Measurements from ENCODE around the gene ARSK.

The ARSK gene

DNA sequence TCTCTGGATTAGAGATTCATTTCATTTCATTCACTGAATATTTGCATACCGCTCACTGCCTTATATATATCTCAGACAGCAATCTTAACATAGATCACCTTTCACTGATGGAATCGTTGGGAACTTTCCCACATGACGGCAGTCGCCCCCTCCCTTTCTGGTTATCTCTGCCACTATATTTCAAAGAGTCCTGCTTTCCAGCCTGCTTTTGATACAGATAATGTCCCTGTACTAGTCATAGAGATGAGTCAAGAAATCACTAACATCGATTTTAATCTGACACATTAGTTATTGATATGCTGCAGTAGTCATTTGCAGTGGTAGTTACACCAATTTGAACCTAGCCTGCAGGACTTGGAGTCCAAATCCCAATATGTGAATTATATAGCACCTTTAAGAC lies 8.5 kb downstream of the ARSK start:
- H3K36me3 ChIP-seq (ENCODE audit: control insufficient read depth, insufficient read depth, low read length), result peaks cover 13% of the 10 kb centered on the region
- H3K4me3 ChIP-seq (ENCODE audit: extremely low read depth, insufficient read depth, low read length, poor library complexity, severe bottlenecking), result no peak overlapping the region
- 90 to 100% methylated on average over 1 to 2 of the region's 5 CpGs for WGBS, 2 experiments (ENCODE audit: insufficient coverage in 2 of 2)
- no peaks in the 10 kb centered on the region for H3K4me1 ChIP-seq (ENCODE audit: control insufficient read depth, insufficient read depth, low read length, poor library complexity, severe bottlenecking)
- no peaks in the 10 kb centered on the region for H3K9me3 ChIP-seq (ENCODE audit: control insufficient read depth, low read length)
- no peak overlapping the region for H3K27ac ChIP-seq (ENCODE audit: low read depth, low read length, severe bottlenecking)

DNA sequence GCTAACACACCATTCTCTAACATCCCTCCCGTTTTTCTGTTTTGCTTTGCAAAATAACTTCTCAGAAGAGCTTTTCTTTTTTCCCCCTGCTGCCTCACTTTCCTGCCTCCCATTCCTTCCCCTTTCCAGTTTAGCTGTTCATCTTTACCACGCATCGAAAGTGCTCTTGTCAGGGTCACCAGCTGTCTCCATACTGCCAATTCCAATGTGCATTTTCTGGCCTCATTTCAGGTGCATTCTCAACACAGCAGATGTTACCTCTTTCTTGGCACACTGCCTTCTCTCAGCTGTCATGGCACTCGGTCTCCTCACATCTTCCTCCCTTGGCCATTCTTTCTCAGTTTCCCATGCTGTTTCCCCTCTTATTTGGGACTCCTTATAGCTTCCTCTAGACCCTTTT lies 9.5 kb downstream of the ARSK start:
- 89 to 91% methylated on average over 4 of the region's 4 CpGs for WGBS, 2 experiments (ENCODE audit: insufficient coverage in 2 of 2)
- Histone ChIP-seq H3K4me1 (ENCODE audit: control insufficient read depth, insufficient read depth, low read length, poor library complexity, severe bottlenecking) (no peaks in the 10 kb centered on the region), H3K9me3 (ENCODE audit: control insufficient read depth, low read length) (no peaks in the 10 kb centered on the region), H3K27ac (ENCODE audit: low read depth, low read length, severe bottlenecking) (no peak overlapping the region), H3K36me3 (ENCODE audit: control insufficient read depth, insufficient read depth, low read length) (peaks cover 17% of the 10 kb centered on the region), H3K4me3 (ENCODE audit: extremely low read depth, insufficient read depth, low read length, poor library complexity, severe bottlenecking) (no peak overlapping the region)

DNA sequence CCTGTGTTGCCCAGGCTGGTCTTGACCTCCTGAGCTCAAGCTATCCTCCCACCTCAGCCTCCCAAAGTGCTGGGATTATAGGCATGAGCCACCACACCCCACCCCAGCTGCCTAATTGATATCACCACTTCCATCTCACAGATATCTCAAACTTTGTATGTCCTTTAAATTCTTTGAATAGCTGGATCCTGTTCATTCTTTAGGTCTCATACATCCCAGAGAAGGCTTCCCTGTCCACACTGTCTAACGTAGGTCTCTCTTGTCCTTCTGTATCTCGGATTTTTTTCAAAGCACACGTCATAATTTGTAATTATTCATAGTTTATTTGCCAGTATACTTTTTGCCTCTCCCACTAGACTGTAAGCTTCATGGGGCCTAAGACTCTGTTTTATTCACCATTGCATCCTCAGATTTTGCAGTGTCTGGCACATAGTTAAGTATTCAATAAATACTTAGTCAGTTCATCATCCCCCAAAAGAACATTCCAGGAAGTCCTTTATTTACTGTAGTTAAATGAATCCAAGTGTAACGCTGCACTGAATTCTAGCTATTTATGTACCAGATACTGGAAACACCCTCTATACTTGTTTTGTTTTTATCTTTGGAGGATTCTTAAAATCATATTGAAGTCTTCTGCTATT lies 10.5 kb downstream of the ARSK start:
- H3K27ac ChIP-seq (ENCODE audit: low read depth, low read length, severe bottlenecking), result no peak overlapping the region
- H3K9me3 ChIP-seq (ENCODE audit: control insufficient read depth, low read length), result no peaks in the 10 kb centered on the region
- H3K36me3 ChIP-seq (ENCODE audit: control insufficient read depth, insufficient read depth, low read length), result peaks cover 17% of the 10 kb centered on the region
- no peaks in the 10 kb centered on the region for H3K4me1 ChIP-seq (ENCODE audit: control insufficient read depth, insufficient read depth, low read length, poor library complexity, severe bottlenecking)
- WGBS, 2 experiments (ENCODE audit: insufficient coverage in 2 of 2), result no CpG with 5 or more reads among the region's 4 CpGs
- H3K4me3 ChIP-seq (ENCODE audit: extremely low read depth, insufficient read depth, low read length, poor library complexity, severe bottlenecking), result no peak overlapping the region

DNA sequence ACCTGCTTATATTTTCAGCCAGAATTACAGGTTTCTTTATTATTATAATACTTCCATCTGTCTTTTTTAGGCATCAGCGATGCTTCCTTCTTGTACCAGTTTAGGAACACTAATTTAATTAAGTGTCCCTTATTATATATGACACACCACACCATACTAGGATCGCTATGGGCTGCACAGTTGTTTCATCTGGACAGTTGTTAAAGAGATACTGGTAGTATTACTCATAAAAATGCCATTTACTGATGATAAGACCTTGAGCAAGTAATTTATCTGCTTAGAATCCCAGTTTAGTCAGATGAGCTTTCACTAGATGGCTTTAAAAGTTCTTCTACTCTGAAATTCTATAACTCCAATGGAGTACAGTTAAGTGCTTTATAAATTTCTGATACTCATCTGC lies 17.1 kb downstream of the ARSK start:
- H3K4me1 ChIP-seq (ENCODE audit: control insufficient read depth, insufficient read depth, low read length, poor library complexity, severe bottlenecking), result no peaks in the 10 kb centered on the region

DNA sequence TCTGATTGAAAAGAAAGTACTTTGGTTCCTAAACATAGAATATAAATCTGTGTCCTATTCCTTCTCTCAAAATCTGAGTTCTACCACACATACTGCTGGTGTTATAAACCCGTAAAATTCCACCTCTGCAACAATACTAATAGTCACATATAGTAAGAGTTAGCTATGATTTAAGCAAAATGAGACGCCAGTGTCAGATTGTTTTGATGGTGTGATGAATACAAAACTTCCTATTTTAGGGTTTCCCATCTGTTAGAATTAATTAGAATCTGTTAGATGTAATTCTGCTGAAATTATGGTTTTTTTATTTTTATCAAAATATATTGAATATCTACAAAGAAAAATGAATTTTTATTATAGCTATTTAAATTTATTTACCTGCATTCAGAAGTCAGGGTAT lies 26.7 kb downstream of the ARSK start:
- no CpG with 5 or more reads among the region's 2 CpGs for WGBS, 2 experiments (ENCODE audit: insufficient coverage in 2 of 2)
- Histone ChIP-seq H3K4me1 (ENCODE audit: control insufficient read depth, insufficient read depth, low read length, poor library complexity, severe bottlenecking) (no peaks in the 10 kb centered on the region), H3K27ac (ENCODE audit: low read depth, low read length, severe bottlenecking) (no peak overlapping the region), H3K9me3 (ENCODE audit: control insufficient read depth, low read length) (no peaks in the 10 kb centered on the region), H3K36me3 (ENCODE audit: control insufficient read depth, insufficient read depth, low read length) (no peaks in the 10 kb centered on the region), H3K4me3 (ENCODE audit: extremely low read depth, insufficient read depth, low read length, poor library complexity, severe bottlenecking) (no peak overlapping the region)

More for the DNA sequence above, 17.1 kb downstream of the ARSK start:
- no CpG with 5 or more reads among the region's 2 CpGs for WGBS, 2 experiments (ENCODE audit: insufficient coverage in 2 of 2)
- H3K9me3 ChIP-seq (ENCODE audit: control insufficient read depth, low read length), result no peaks in the 10 kb centered on the region
- H3K27ac ChIP-seq (ENCODE audit: low read depth, low read length, severe bottlenecking), result no peak overlapping the region
- peaks cover 17% of the 10 kb centered on the region for H3K36me3 ChIP-seq (ENCODE audit: control insufficient read depth, insufficient read depth, low read length)
- no peak overlapping the region for H3K4me3 ChIP-seq (ENCODE audit: extremely low read depth, insufficient read depth, low read length, poor library complexity, severe bottlenecking)

DNA sequence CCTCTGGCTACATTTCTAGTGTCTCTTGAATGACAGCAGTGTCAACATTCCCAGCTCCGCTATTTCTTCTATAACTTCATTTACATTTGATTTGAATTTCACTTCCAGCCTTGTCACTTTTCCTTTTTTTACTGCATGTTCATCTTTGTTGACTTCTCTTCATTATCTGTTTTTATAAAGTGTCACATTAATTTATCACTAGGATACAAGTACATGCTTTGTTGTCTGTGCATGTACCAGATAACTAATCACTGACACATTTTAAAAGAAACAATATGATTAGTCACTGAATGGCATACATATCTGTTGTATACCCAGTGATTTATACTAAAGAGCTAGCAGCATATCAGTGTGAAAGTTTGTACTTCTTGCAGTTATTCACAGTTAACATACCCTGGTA lies 29.1 kb downstream of the ARSK start:
- no peak overlapping the region for H3K27ac ChIP-seq (ENCODE audit: low read depth, low read length, severe bottlenecking)
- no peaks in the 10 kb centered on the region for H3K36me3 ChIP-seq (ENCODE audit: control insufficient read depth, insufficient read depth, low read length)
- no peaks in the 10 kb centered on the region for H3K9me3 ChIP-seq (ENCODE audit: control insufficient read depth, low read length)
- no peak overlapping the region for H3K4me3 ChIP-seq (ENCODE audit: extremely low read depth, insufficient read depth, low read length, poor library complexity, severe bottlenecking)
- WGBS, 2 experiments (ENCODE audit: insufficient coverage in 2 of 2), result 92 to 100% methylated on average over 1 of the region's 1 CpG
- no peaks in the 10 kb centered on the region for H3K4me1 ChIP-seq (ENCODE audit: control insufficient read depth, insufficient read depth, low read length, poor library complexity, severe bottlenecking)

DNA sequence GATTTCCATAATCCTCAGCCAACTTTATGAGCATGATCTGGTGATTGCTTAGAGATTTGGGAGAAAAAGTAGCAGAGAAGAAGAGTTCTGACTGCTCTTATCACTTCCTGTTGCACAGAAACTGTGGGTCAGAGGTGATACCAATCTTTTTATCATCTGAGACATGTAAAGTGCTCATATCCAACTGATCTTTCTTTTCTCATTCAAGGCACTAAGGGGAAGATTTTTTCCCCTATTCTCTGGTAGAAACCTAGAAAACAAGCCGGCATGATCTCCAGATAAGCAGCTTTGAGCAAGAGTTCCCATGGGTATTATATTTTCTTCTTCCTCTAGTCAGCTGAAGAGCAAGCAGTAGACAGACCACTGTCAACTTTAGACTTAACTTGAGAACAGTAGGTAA lies 36.0 kb downstream of the ARSK start:
- H3K27ac ChIP-seq (ENCODE audit: low read depth, low read length, severe bottlenecking), result peak overlapping the region; percentile 68
- whole genome bisulfite sequencing, 2 experiments (ENCODE audit: insufficient coverage in 2 of 2), result 100% methylated on average over 1 of the region's 1 CpG; no CpG with 5 or more reads in 1 of the 2 experiments
- H3K4me3 ChIP-seq (ENCODE audit: extremely low read depth, insufficient read depth, low read length, poor library complexity, severe bottlenecking), result no peak overlapping the region
- H3K4me1 ChIP-seq (ENCODE audit: control insufficient read depth, insufficient read depth, low read length, poor library complexity, severe bottlenecking), result peaks cover 15% of the 10 kb centered on the region
- H3K36me3 ChIP-seq (ENCODE audit: control insufficient read depth, insufficient read depth, low read length), result no peaks in the 10 kb centered on the region
- H3K9me3 ChIP-seq (ENCODE audit: control insufficient read depth, low read length), result no peaks in the 10 kb centered on the region

DNA sequence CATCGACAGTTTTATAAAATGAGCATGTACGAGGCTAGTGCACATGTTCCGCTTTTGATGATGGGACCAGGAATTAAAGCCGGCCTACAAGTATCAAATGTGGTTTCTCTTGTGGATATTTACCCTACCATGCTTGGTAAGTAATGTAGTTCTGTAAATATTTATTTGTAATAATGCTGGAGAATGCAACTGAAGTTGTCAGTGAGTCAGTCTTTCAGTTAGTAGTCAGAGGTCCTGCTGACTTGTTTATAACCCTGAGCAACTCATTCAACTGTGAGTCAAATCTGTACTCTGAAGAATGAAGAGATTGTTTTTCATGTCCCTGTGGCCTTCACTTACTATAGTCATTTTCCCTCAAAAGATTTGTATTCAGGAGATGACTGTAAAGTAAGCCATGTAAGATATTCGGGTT lies 36.6 kb downstream of the ARSK start:
- peaks cover 15% of the 10 kb centered on the region for H3K4me1 ChIP-seq (ENCODE audit: control insufficient read depth, insufficient read depth, low read length, poor library complexity, severe bottlenecking)
- WGBS, 2 experiments (ENCODE audit: insufficient coverage in 2 of 2), result 90 to 97% methylated on average over 3 to 4 of the region's 5 CpGs
- no peaks in the 10 kb centered on the region for H3K9me3 ChIP-seq (ENCODE audit: control insufficient read depth, low read length)
- H3K36me3 ChIP-seq (ENCODE audit: control insufficient read depth, insufficient read depth, low read length), result no peaks in the 10 kb centered on the region
- H3K27ac ChIP-seq (ENCODE audit: low read depth, low read length, severe bottlenecking), result peak overlapping the region; percentile 68
- no peak overlapping the region for H3K4me3 ChIP-seq (ENCODE audit: extremely low read depth, insufficient read depth, low read length, poor library complexity, severe bottlenecking)

DNA sequence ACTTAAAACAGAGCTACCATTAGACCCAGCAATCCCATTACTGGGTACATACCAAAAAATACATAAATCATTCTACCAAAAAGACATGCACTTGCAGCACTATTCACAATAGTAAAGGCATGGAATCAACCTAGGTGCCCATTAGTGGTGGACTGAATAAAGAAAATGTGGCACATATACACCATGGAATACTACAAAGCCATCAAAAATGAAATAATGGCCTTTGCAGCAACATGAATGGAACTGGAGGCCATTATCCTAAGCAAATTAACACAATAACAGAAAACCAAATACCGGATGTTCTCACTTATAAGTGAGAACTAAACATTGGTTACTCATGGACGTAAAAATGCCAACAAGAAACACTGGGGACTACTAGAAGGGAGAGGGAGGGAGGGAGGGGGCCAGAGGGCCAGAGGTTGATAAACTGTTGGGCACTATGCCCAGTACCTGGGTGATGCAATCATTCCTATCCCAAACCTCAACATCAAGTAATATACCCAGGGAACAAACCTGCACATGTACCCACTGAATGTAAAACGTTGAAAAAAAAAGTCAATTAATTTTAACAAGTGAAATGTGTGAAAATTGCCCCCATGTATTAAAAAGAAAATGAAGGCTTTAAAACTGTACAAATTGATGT lies 40.5 kb downstream of the ARSK start:
- H3K9me3 ChIP-seq (ENCODE audit: control insufficient read depth, low read length), result no peaks in the 10 kb centered on the region
- no peaks in the 10 kb centered on the region for H3K36me3 ChIP-seq (ENCODE audit: control insufficient read depth, insufficient read depth, low read length)
- H3K4me1 ChIP-seq (ENCODE audit: control insufficient read depth, insufficient read depth, low read length, poor library complexity, severe bottlenecking), result peaks cover 14% of the 10 kb centered on the region
- WGBS, 2 experiments (ENCODE audit: insufficient coverage in 2 of 2), result 100% methylated on average over 1 of the region's 3 CpGs; no CpG with 5 or more reads in 1 of the 2 experiments
- H3K27ac ChIP-seq (ENCODE audit: low read depth, low read length, severe bottlenecking), result no peak overlapping the region
- H3K4me3 ChIP-seq (ENCODE audit: extremely low read depth, insufficient read depth, low read length, poor library complexity, severe bottlenecking), result no peak overlapping the region

DNA sequence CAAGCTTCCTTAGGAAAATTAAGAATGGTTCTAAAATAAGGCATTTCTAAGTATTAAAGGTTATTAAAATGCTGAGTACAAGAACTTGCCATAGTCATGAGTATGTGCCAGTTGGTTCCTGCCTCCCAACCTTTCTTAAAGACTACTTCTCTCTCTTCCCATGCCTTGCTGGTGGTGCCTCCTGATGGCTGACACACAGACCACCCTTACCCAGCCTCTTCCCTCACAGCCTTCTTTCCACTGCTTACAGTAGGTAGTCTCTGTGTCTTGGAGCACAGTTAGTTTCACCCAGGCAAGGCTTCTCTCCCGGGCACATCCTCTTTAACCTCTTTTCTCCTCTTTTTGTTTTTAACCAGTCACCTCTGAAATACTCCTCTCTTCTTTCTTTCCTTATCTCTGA lies 44.4 kb downstream of the ARSK start:
- H3K9me3 ChIP-seq (ENCODE audit: control insufficient read depth, low read length), result no peaks in the 10 kb centered on the region
- no peaks in the 10 kb centered on the region for H3K36me3 ChIP-seq (ENCODE audit: control insufficient read depth, insufficient read depth, low read length)
- H3K4me3 ChIP-seq (ENCODE audit: extremely low read depth, insufficient read depth, low read length, poor library complexity, severe bottlenecking), result no peak overlapping the region
- H3K4me1 ChIP-seq (ENCODE audit: control insufficient read depth, insufficient read depth, low read length, poor library complexity, severe bottlenecking), result no peaks in the 10 kb centered on the region
- no peak overlapping the region for H3K27ac ChIP-seq (ENCODE audit: low read depth, low read length, severe bottlenecking)
- WGBS, 2 experiments (ENCODE audit: insufficient coverage in 2 of 2), result 100% methylated on average over 1 of the region's 1 CpG; no CpG with 5 or more reads in 1 of the 2 experiments

DNA sequence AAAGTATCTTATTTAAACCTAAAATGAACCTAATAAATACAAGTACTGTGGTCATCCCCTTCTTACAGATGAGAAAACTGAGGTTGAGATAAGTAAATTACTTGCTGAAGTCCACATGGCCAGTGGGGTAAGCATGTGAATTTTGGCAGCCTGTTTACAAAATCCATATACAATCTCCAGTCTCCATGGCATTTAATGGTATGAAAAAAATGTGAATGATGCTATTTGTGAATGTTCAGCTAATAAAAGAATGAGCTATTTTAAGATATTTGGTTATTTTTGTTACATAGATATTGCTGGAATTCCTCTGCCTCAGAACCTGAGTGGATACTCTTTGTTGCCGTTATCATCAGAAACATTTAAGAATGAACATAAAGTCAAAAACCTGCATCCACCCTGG lies 45.7 kb downstream of the ARSK start:
- H3K4me1 ChIP-seq (ENCODE audit: control insufficient read depth, insufficient read depth, low read length, poor library complexity, severe bottlenecking), result no peaks in the 10 kb centered on the region
- WGBS, 2 experiments (ENCODE audit: insufficient coverage in 2 of 2), result no CpG with 5 or more reads among the region's 1 CpG
- no peak overlapping the region for H3K27ac ChIP-seq (ENCODE audit: low read depth, low read length, severe bottlenecking)

More for the DNA sequence above, 45.7 kb downstream of the ARSK start:
- H3K9me3 ChIP-seq (ENCODE audit: control insufficient read depth, low read length), result no peaks in the 10 kb centered on the region
- H3K4me3 ChIP-seq (ENCODE audit: extremely low read depth, insufficient read depth, low read length, poor library complexity, severe bottlenecking), result no peak overlapping the region
- no peaks in the 10 kb centered on the region for H3K36me3 ChIP-seq (ENCODE audit: control insufficient read depth, insufficient read depth, low read length)

Data from mesodermal cell (in vitro differentiated cells).